IMR-90 (cell line): ENCODE results near the gene FOLH1.
"Not testable (repeated sequence)": the region's sequence is repeated elsewhere in the genome, so short reads cannot be mapped to it uniquely, and the experiment has no call there.

Experiments
- MXI1 ChIP-seq: IDR thresholded peaks from 2 replicates; pipeline ENCODE4 v1.6.1; 2012; ENCODE audit warnings: low read depth, mild to moderate bottlenecking, low read length, moderate library complexity, borderline replicate concordance
- POLR2A ChIP-seq: IDR thresholded peaks from 2 replicates; pipeline ENCODE4 v1.6.1; 2012; ENCODE audit warnings: mild to moderate bottlenecking, low read depth, low read length
- RAD21 ChIP-seq: IDR thresholded peaks from 2 replicates; pipeline ENCODE4 v1.6.1; 2012; ENCODE audit warnings: low read length, improper control_type of control experiment
- TF ChIP-seq, protein P1 (sequence below): conservative IDR thresholded peaks from 2 replicates; pipeline ENCODE4 v1.5.1; 2012; ENCODE audit warnings: mild to moderate bottlenecking, low read depth, low read length, improper control_type of control experiment

- TF ChIP-seq POLR2A, RAD21, MXI1: not testable (repeated sequence)
- TF ChIP-seq, protein P1, sequence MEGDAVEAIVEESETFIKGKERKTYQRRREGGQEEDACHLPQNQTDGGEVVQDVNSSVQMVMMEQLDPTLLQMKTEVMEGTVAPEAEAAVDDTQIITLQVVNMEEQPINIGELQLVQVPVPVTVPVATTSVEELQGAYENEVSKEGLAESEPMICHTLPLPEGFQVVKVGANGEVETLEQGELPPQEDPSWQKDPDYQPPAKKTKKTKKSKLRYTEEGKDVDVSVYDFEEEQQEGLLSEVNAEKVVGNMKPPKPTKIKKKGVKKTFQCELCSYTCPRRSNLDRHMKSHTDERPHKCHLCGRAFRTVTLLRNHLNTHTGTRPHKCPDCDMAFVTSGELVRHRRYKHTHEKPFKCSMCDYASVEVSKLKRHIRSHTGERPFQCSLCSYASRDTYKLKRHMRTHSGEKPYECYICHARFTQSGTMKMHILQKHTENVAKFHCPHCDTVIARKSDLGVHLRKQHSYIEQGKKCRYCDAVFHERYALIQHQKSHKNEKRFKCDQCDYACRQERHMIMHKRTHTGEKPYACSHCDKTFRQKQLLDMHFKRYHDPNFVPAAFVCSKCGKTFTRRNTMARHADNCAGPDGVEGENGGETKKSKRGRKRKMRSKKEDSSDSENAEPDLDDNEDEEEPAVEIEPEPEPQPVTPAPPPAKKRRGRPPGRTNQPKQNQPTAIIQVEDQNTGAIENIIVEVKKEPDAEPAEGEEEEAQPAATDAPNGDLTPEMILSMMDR = not testable (repeated sequence)
Measured at GRCh38 chr11:49185597-49185996, 22.8 kb downstream of the FOLH1 start.
